Activated CD4-positive, alpha-beta memory T cell treated with anti-CD3 and anti-CD28 coated beads, Interleukin-2, amount 10 ng/mL, durations not matched to agents 7 days and 5 days (primary cell): Measurements from ENCODE around the gene ENTPD1. TPM values are rescaled to one million over a fixed set of nuclear protein-coding genes. Genes with fewer than 3 reads are reported as not detected.

Experiments used
- CTCF ChIA-PET: fragments of 350-600 bp; sonication (Branson Sonifier 250); formaldehyde crosslinking; loops from one replicate; lab custom pipeline; 2021; ENCODE audit warnings: antibody characterized with exemption, inconsistent platforms; lab: Charles Lee
- POLR2A ChIA-PET: fragments of 350-600 bp; sonication (Branson Sonifier 250); formaldehyde crosslinking; loops from one replicate; lab custom pipeline; 2021; ENCODE audit warnings: antibody characterized with exemption; lab: Charles Lee
- DNase-seq: peaks from one replicate; pipeline ENCODE4 v3.0.0-alpha.2; 2020
- H3K27ac Mint-ChIP-seq: one replicate; pipeline ENCODE4 v1.8.0; 2021; ENCODE audit warnings: mild to moderate bottlenecking, mixed read lengths
- H3K27me3 Mint-ChIP-seq: one replicate; pipeline ENCODE4 v1.8.0; 2021; ENCODE audit warnings: mixed read lengths
- H3K36me3 Mint-ChIP-seq: one replicate; pipeline ENCODE4 v1.8.0; 2021; ENCODE audit warnings: low read depth, mixed read lengths
- H3K4me1 Mint-ChIP-seq: one replicate; pipeline ENCODE4 v1.8.0; 2021; ENCODE audit warnings: mixed read lengths
- H3K4me3 Mint-ChIP-seq: one replicate; pipeline ENCODE4 v1.8.0; 2021; ENCODE audit warnings: mild to moderate bottlenecking, mixed read lengths
- H3K9me3 Mint-ChIP-seq: one replicate; pipeline ENCODE4 v1.8.0; 2021; ENCODE audit warnings: mixed read lengths
- total RNA-seq, 2 experiments: library from RNA; stranded (reverse); gene quantifications; one replicate each; pipeline ENCODE4 v1.2.3, GENCODE V29; 2021

ENTPD1 gene
- total RNA-seq, 2 experiments from 2014 or later = 29.7 to 33.3 TPM

- Mint-ChIP-seq H3K27ac (no peak overlapping the region), H3K27me3 (peaks cover 8% of the 10 kb centered on the region), H3K4me1 (peaks cover 11% of the 10 kb centered on the region), H3K9me3 (peaks cover 3% of the 10 kb centered on the region), H3K4me3 (no peak overlapping the region), H3K36me3 (no peaks in the 10 kb centered on the region)
- POLR2A ChIA-PET = no interaction called here
- CTCF ChIA-PET = interaction anchor here (0.6 to 0.9 kb wide), 2 partner anchors 48 to 108 kb away, joined by 3 read pairs; partner anchors contain the start of gene TCTN3
- no peak for DNase-seq
Observed at GRCh38 chr10:95741807-95742467, 14.0 kb upstream of the ENTPD1 start.

- no peak overlapping the region for H3K4me3 Mint-ChIP-seq
- H3K4me1 Mint-ChIP-seq = peaks cover 11% of the 10 kb centered on the region
- ChIA-PET CTCF (interaction anchor here (0.9 kb wide), 1 partner anchor 49 kb away, joined by 3 read pairs; the partner anchor contains the start of gene TCTN3), POLR2A (no interaction called here)
- H3K27ac Mint-ChIP-seq = no peak overlapping the region
- no peak for DNase-seq
- peaks cover 6% of the 10 kb centered on the region for H3K27me3 Mint-ChIP-seq
- peaks cover 7% of the 10 kb centered on the region for H3K9me3 Mint-ChIP-seq
- H3K36me3 Mint-ChIP-seq = no peaks in the 10 kb centered on the region
Observed at GRCh38 chr10:95742485-95742884, 13.5 kb upstream of the ENTPD1 start.

GRCh38 chr10:95742962-95743535, 12.9 kb upstream of the ENTPD1 start:
- no peak for DNase-seq
- H3K4me1 Mint-ChIP-seq = peaks cover 11% of the 10 kb centered on the region
- H3K4me3 Mint-ChIP-seq = no peak overlapping the region
- CTCF ChIA-PET = no interaction called here
- H3K27ac Mint-ChIP-seq = no peak overlapping the region
- H3K36me3 Mint-ChIP-seq = no peaks in the 10 kb centered on the region
- H3K9me3 Mint-ChIP-seq = peaks cover 8% of the 10 kb centered on the region
- POLR2A ChIA-PET = no interaction called here
- H3K27me3 Mint-ChIP-seq = peaks cover 4% of the 10 kb centered on the region

GRCh38 chr10:95745501-95745900, 10.5 kb upstream of the ENTPD1 start:
- H3K27me3 Mint-ChIP-seq = peaks cover 6% of the 10 kb centered on the region
- no peak for DNase-seq
- ChIA-PET CTCF (interaction anchor here (1.9 kb wide), 1 partner anchor 51 kb away, joined by 5 read pairs; the partner anchor contains the start of gene TCTN3), POLR2A (interaction anchor here (1.1 kb wide), 1 partner anchor 385 kb away, joined by 3 read pairs; the partner anchor contains the start of gene ZNF518A)
- H3K4me3 Mint-ChIP-seq = no peak overlapping the region
- H3K36me3 Mint-ChIP-seq = no peaks in the 10 kb centered on the region
- H3K9me3 Mint-ChIP-seq = peaks cover 8% of the 10 kb centered on the region
- H3K4me1 Mint-ChIP-seq = peaks cover 1% of the 10 kb centered on the region
- H3K27ac Mint-ChIP-seq = no peak overlapping the region

GRCh38 chr10:95748349-95748748, 7.6 kb upstream of the ENTPD1 start:
- Mint-ChIP-seq H3K27ac (no peak overlapping the region), H3K27me3 (peaks cover 8% of the 10 kb centered on the region), H3K9me3 (peaks cover 12% of the 10 kb centered on the region), H3K4me3 (no peak overlapping the region), H3K4me1 (no peaks in the 10 kb centered on the region), H3K36me3 (no peaks in the 10 kb centered on the region)
- no peak for DNase-seq
- ChIA-PET POLR2A (no interaction called here), CTCF (no interaction called here)

- ChIA-PET CTCF (interaction anchor here (2.1 kb wide), 1 partner anchor 62 kb away, joined by 7 read pairs; the partner anchor contains the start of gene TCTN3), POLR2A (interaction anchor here (1.2 to 7.9 kb wide), 2 partner anchors 62 to 76 kb away, joined by 3 to 80 read pairs; partner anchors contain the start of gene TCTN3)
- Mint-ChIP-seq H3K9me3 (peaks cover 7% of the 10 kb centered on the region), H3K27me3 (peaks cover 14% of the 10 kb centered on the region), H3K36me3 (peaks cover 7% of the 10 kb centered on the region), H3K4me1 (peaks cover 42% of the 10 kb centered on the region), H3K4me3 (peak overlapping the region; percentile 76), H3K27ac (peak overlapping the region; percentile 54)
- DNase-seq = no peak
Observed at GRCh38 chr10:95755511-95756004, 405 bp upstream of the ENTPD1 start.

- POLR2A ChIA-PET = interaction anchor here (0.7 to 7.9 kb wide), 6 partner anchors 26 to 373 kb away, joined by 3 to 80 read pairs (median 12); partner anchors contain the start of gene ZNF518A
- CTCF ChIA-PET = interaction anchor here (1.3 to 2.2 kb wide), 4 partner anchors 63 to 108 kb away, joined by 7 to 10 read pairs (median 8); partner anchors contain the start of gene TCTN3
- Mint-ChIP-seq H3K4me3 (peak overlapping the region; percentile 76), H3K9me3 (peaks cover 2% of the 10 kb centered on the region), H3K4me1 (peaks cover 53% of the 10 kb centered on the region), H3K27ac (peak overlapping the region; percentile 81), H3K36me3 (peaks cover 12% of the 10 kb centered on the region), H3K27me3 (peaks cover 12% of the 10 kb centered on the region)
- DNase-seq = no peak
Observed at GRCh38 chr10:95756809-95757684, 1.1 kb downstream of the ENTPD1 start.

GRCh38 chr10:95758351-95759025, 2.5 kb downstream of the ENTPD1 start:
- Mint-ChIP-seq H3K27ac (peak overlapping the region; percentile 81), H3K27me3 (peaks cover 12% of the 10 kb centered on the region), H3K36me3 (peaks cover 12% of the 10 kb centered on the region), H3K4me1 (peaks cover 59% of the 10 kb centered on the region), H3K9me3 (peaks cover 2% of the 10 kb centered on the region), H3K4me3 (peak overlapping the region; percentile 76)
- ChIA-PET POLR2A (interaction anchor here (0.9 to 7.9 kb wide), 8 partner anchors 25 to 82 kb away, joined by 3 to 80 read pairs (median 8); partner anchors contain the start of gene TCTN3), CTCF (interaction anchor here (0.7 to 2.2 kb wide), 10 partner anchors 30 to 1602 kb away, joined by 3 to 10 read pairs (median 4); partner anchors contain the start of gene TCTN3)
- peak; percentile 28 for DNase-seq

GRCh38 chr10:95759233-95759826, 3.4 kb downstream of the ENTPD1 start:
- peaks cover 10% of the 10 kb centered on the region for H3K27me3 Mint-ChIP-seq
- POLR2A ChIA-PET = interaction anchor here (1.4 to 7.9 kb wide), 5 partner anchors 24 to 72 kb away, joined by 3 to 80 read pairs (median 11); partner anchors contain the start of gene TCTN3
- H3K4me1 Mint-ChIP-seq = peaks cover 58% of the 10 kb centered on the region
- peaks cover under 1% of the 10 kb centered on the region for H3K9me3 Mint-ChIP-seq
- peaks cover 16% of the 10 kb centered on the region for H3K36me3 Mint-ChIP-seq
- no peak for DNase-seq
- no peak overlapping the region for H3K4me3 Mint-ChIP-seq
- H3K27ac Mint-ChIP-seq = peak overlapping the region; percentile 81
- CTCF ChIA-PET = interaction anchor here (1.0 to 1.8 kb wide), 3 partner anchors 9 to 106 kb away, joined by 3 to 7 read pairs (median 4); no protein-coding TSS in a partner anchor

- Mint-ChIP-seq H3K4me1 (peaks cover 45% of the 10 kb centered on the region), H3K9me3 (peaks cover 2% of the 10 kb centered on the region), H3K4me3 (peak overlapping the region; percentile 21), H3K27me3 (peaks cover 3% of the 10 kb centered on the region), H3K36me3 (peaks cover 16% of the 10 kb centered on the region), H3K27ac (peak overlapping the region; percentile 76)
- DNase-seq = no peak
- POLR2A ChIA-PET = interaction anchor here (7.9 kb wide), 1 partner anchor 70 kb away, joined by 80 read pairs; no protein-coding TSS in a partner anchor
- CTCF ChIA-PET = no interaction called here
Observed at GRCh38 chr10:95761939-95762492, 6.1 kb downstream of the ENTPD1 start.
